ENCODE results near the gene MYLIP. TPM values are rescaled to one million over a fixed set of nuclear protein-coding genes. Genes with fewer than 3 reads are reported as not detected.

MYLIP gene
- 43.4 to 50.0 TPM (median 44.5 TPM) in 3 replicates for total RNA-seq (2021)
- percentile 98 among the genes with signal in this experiment for Bru-seq, nascent RNA
- long read RNA-seq, experiment 1, transcript MYLIP-202 (7 exons, 1,666 nt), result major isoform, 65 of 110 reads
- long read RNA-seq, experiment 1, partial matches to known transcripts, result 37 of 110 reads
- long read RNA-seq, experiment 1, other reads (novel, unspliced or antisense), result 6 of 110 reads
- long read RNA-seq, experiment 2, partial matches to known transcripts, result 9 of 45 reads
- long read RNA-seq, experiment 2, other reads (novel, unspliced or antisense), result 36 of 45 reads
- long read RNA-seq, experiment 3, partial matches to known transcripts, result 1 of 4 reads
- long read RNA-seq, experiment 3, other reads (novel, unspliced or antisense), result 1 of 4 reads

- Mint-ChIP-seq H3K4me3 (peak within 1 kb of the TSS; percentile 96), H3K36me3 (peaks cover 40% of the 10 kb centered on the region), H3K27me3 (ENCODE audit: low read depth) (peaks cover 8% of the 10 kb centered on the region), H3K27ac (peak within 1 kb of the TSS; percentile 90), H3K4me1 (peaks cover 29% of the 10 kb centered on the region), H3K9me3 (no peaks in the 10 kb centered on the region)
- DNase-seq (ENCODE audit: low spot score) (peak; percentile 97), ATAC-seq (peak; percentile 89)
- ChIA-PET CTCF (interaction anchor here (0.7 to 2.0 kb wide), 19 partner anchors 8 to 444 kb away, joined by 3 to 36 read pairs (median 4); no protein-coding TSS in a partner anchor), POLR2A (interaction anchor here (0.5 to 2.3 kb wide), 23 partner anchors 9 to 1686 kb away, joined by 3 to 34 read pairs (median 4); no protein-coding TSS in a partner anchor)
- TF ChIP-seq TEAD1 (CRISPR knock-in tag; IDR thresholded peaks at IDR 0.05) (peak; percentile 83), GRHL2 (CRISPR knock-in tag; IDR thresholded peaks at IDR 0.05; ENCODE audit: insufficient replicate concordance, severe bottlenecking) (no peak), JAZF1 (CRISPR knock-in tag; IDR thresholded peaks at IDR 0.05) (no peak; the same call in 1 of the 2 replicates), ZNF263 (CRISPR knock-in tag; IDR thresholded peaks at IDR 0.05; ENCODE audit: low read depth) (no peak), IRF2 (CRISPR knock-in tag; IDR thresholded peaks at IDR 0.05; ENCODE audit: borderline replicate concordance, low read depth) (no peak), ZMAT4 (CRISPR knock-in tag; IDR thresholded peaks at IDR 0.05) (peak; percentile 97), TEAD4 (CRISPR knock-in tag; IDR thresholded peaks at IDR 0.05) (no peak), OVOL2 (CRISPR knock-in tag; IDR thresholded peaks at IDR 0.05; ENCODE audit: borderline replicate concordance) (peak; percentile 49; the same call in 1 of the 2 replicates), RORB (CRISPR knock-in tag; IDR thresholded peaks at IDR 0.05) (peak; percentile 94), AFF4 (CRISPR knock-in tag; IDR thresholded peaks at IDR 0.05; ENCODE audit: borderline replicate concordance) (0 out of 2 replicates have a peak, but pooled peaks have one; percentile 40), CREB1 (CRISPR knock-in tag; IDR thresholded peaks at IDR 0.05) (peak; percentile 43; the same call in 1 of the 2 replicates), ZNF532 (CRISPR knock-in tag; IDR thresholded peaks at IDR 0.05; ENCODE audit: borderline replicate concordance) (no peak), ZNF423 (CRISPR knock-in tag; IDR thresholded peaks at IDR 0.05) (peak; percentile 85), CDX4 (CRISPR knock-in tag; IDR thresholded peaks at IDR 0.05; ENCODE audit: borderline replicate concordance) (no peak), SMAD3 (CRISPR knock-in tag; IDR thresholded peaks at IDR 0.05; ENCODE audit: borderline replicate concordance) (peak; percentile 84), ZSCAN18 (CRISPR knock-in tag; IDR thresholded peaks at IDR 0.05) (no peak), PREB (CRISPR knock-in tag; IDR thresholded peaks at IDR 0.05; ENCODE audit: borderline replicate concordance) (no peak), KAT7 (CRISPR knock-in tag; IDR thresholded peaks at IDR 0.05; ENCODE audit: borderline replicate concordance) (0 out of 2 replicates have a peak, but pooled peaks have one; percentile 44), ERG (CRISPR knock-in tag; IDR thresholded peaks at IDR 0.05) (peak; percentile 72; the same call in 1 of the 2 replicates)
Measured at GRCh38 chr6:16128759-16129622, at the start of gene MYLIP. MYLIP (plus strand) TSS chr6:16129086; CDS start chr6:16129323, 237 bp downstream.
